WTC11 (cell line): ENCODE data around the gene AKT1S1. TPM values are rescaled to one million over a fixed set of nuclear protein-coding genes. Genes with fewer than 3 reads are reported as not detected.

Source experiments
- ATAC-seq: fragments of 200-7000 bp; cut with Tn5 transposase; 2 replicates; pipeline ENCODE4 v1.10.0; 2021; ENCODE audit warnings: mild to moderate bottlenecking, moderate library complexity
- CTCF ChIA-PET: fragments of 300-600 bp; sonication (Branson Sonifier 250); formaldehyde crosslinking; loops from one replicate; lab custom pipeline; 2021; ENCODE audit warnings: antibody characterized with exemption; lab: Charles Lee
- POLR2A ChIA-PET: fragments of 350-600 bp; sonication (Branson Sonifier 250); formaldehyde crosslinking; loops from one replicate; lab custom pipeline; 2021; ENCODE audit warnings: antibody characterized with exemption; lab: Charles Lee
- DNase-seq: peaks from one replicate; pipeline ENCODE4 v3.0.0; 2021; ENCODE audit warnings: low spot score
- H3K27ac Mint-ChIP-seq: 2 replicates; pipeline ENCODE4 v1.8.0; 2021; ENCODE audit warnings: mixed read lengths
- H3K27me3 Mint-ChIP-seq: 2 replicates; pipeline ENCODE4 v1.8.0; 2021; ENCODE audit warnings: low read depth, mild to moderate bottlenecking, moderate library complexity, mixed read lengths
- H3K36me3 Mint-ChIP-seq: 2 replicates; pipeline ENCODE4 v1.8.0; 2021; ENCODE audit warnings: mixed read lengths
- H3K4me1 Mint-ChIP-seq: 2 replicates; pipeline ENCODE4 v1.8.0; 2022; ENCODE audit warnings: mixed read lengths
- H3K4me3 Mint-ChIP-seq: 2 replicates; pipeline ENCODE4 v1.8.0; 2021; ENCODE audit warnings: mild to moderate bottlenecking, moderate library complexity, mixed read lengths
- H3K9me3 Mint-ChIP-seq: 2 replicates; pipeline ENCODE4 v1.8.0; 2021; ENCODE audit warnings: mixed read lengths
- AR ChIP-seq: fragments of 250-450 bp; sonication (Bioruptor Pico); IDR thresholded peaks from 2 replicates; pipeline ENCODE4 v1.9.0; 2021; ENCODE audit warnings: mild to moderate bottlenecking
- ATF1 ChIP-seq: sonication (generic); formaldehyde crosslinking; IDR thresholded peaks from 2 replicates; pipeline ENCODE4 v1.8.1; 2023; ENCODE audit warnings: mild to moderate bottlenecking, moderate library complexity, missing genetic modification reagents
- CTCF ChIP-seq: fragments of 200-600 bp; IDR thresholded peaks from 2 replicates; pipeline ENCODE4 v1.8.0; 2022; ENCODE audit warnings: antibody characterized with exemption
- FOXJ3 ChIP-seq: sonication (generic); formaldehyde crosslinking; IDR thresholded peaks from 2 replicates; pipeline ENCODE4 v1.9.0; 2021; ENCODE audit warnings: missing genetic modification reagents, mild to moderate bottlenecking, borderline replicate concordance
- FOXK1 ChIP-seq: sonication (generic); formaldehyde crosslinking; IDR thresholded peaks from 2 replicates; pipeline ENCODE4 v1.8.0; 2022; ENCODE audit warnings: mild to moderate bottlenecking, moderate library complexity, missing genetic modification reagents
- KAT7 ChIP-seq: sonication (generic); formaldehyde crosslinking; IDR thresholded peaks from 2 replicates; pipeline ENCODE4 v1.8.1; 2023; ENCODE audit warnings: missing genetic modification reagents, mild to moderate bottlenecking, borderline replicate concordance
- NFE2L1 ChIP-seq: sonication (generic); formaldehyde crosslinking; IDR thresholded peaks from 2 replicates; pipeline ENCODE4 v1.8.1; 2023; ENCODE audit warnings: missing genetic modification reagents
- NR3C1 ChIP-seq: sonication (generic); formaldehyde crosslinking; conservative IDR thresholded peaks from 2 replicates; pipeline ENCODE4 v1.8.1; 2023; ENCODE audit warnings: low read depth, mild to moderate bottlenecking, missing genetic modification reagents
- PRDM15 ChIP-seq: sonication (generic); formaldehyde crosslinking; IDR thresholded peaks from 2 replicates; pipeline ENCODE4 v1.8.0; 2022; ENCODE audit warnings: missing genetic modification reagents
- PRRX2 ChIP-seq: fragments of 250-450 bp; sonication (Bioruptor Pico); IDR thresholded peaks from 2 replicates; pipeline ENCODE4 v1.8.0; 2021; ENCODE audit warnings: mild to moderate bottlenecking
- SOX15 ChIP-seq: fragments of 250-450 bp; sonication (Bioruptor Pico); IDR thresholded peaks from 2 replicates; pipeline ENCODE4 v1.9.0; 2021; ENCODE audit warnings: mild to moderate bottlenecking
- SP1 ChIP-seq: sonication (generic); formaldehyde crosslinking; conservative IDR thresholded peaks from 2 replicates; pipeline ENCODE4 v1.8.1; 2022; ENCODE audit warnings: missing genetic modification reagents
- TP53 ChIP-seq: sonication (generic); formaldehyde crosslinking; IDR thresholded peaks from 2 replicates; pipeline ENCODE4 v1.8.1; 2023; ENCODE audit warnings: mild to moderate bottlenecking, missing genetic modification reagents
- ZBTB21 ChIP-seq: sonication (generic); formaldehyde crosslinking; IDR thresholded peaks from 2 replicates; pipeline ENCODE4 v1.8.1; 2023; ENCODE audit warnings: mild to moderate bottlenecking, missing genetic modification reagents, borderline replicate concordance
- ZNF121 ChIP-seq: sonication (generic); formaldehyde crosslinking; IDR thresholded peaks from 2 replicates; pipeline ENCODE4 v1.8.0; 2023; ENCODE audit warnings: missing genetic modification reagents
- ZNF263 ChIP-seq: sonication (generic); formaldehyde crosslinking; IDR thresholded peaks from 2 replicates; pipeline ENCODE4 v1.8.1; 2022; ENCODE audit warnings: low read depth, mild to moderate bottlenecking, moderate library complexity, missing genetic modification reagents
- ZNF423 ChIP-seq: fragments of 250-450 bp; sonication (Bioruptor Pico); IDR thresholded peaks from 2 replicates; pipeline ENCODE4 v2.1.2; 2022; ENCODE audit warnings: mild to moderate bottlenecking, moderate library complexity
- ZNF512 ChIP-seq: sonication (generic); formaldehyde crosslinking; IDR thresholded peaks from 2 replicates; pipeline ENCODE4 v1.8.1; 2022; ENCODE audit warnings: missing genetic modification reagents, borderline replicate concordance
- total RNA-seq: library from RNA; stranded (reverse); gene quantifications from 3 replicates; pipeline ENCODE4 v1.2.3, GENCODE V29; 2021

AKT1S1 gene
- total RNA-seq, 1 experiment from 2014 or later = 47.8 TPM

DNA sequence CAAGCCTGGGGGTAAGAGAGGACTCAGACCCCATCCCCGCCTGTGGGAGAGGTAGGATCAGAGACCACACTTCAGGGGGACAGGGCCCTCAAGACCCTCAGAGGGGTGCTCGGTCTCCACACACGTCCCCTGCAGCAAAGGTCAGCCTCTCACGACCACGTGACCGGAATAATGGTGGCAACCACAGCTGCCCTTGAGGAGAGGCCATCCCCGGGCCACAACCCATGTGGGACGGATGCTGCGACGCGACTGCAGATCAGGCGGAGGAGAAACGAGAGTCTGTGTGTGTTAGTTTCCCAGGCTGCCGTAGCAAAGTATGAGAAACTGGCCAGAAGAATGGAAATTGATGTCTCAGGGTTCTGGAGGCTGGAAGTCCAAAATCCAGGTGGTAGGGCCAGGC lies 50.1 kb downstream of the AKT1S1 start:
- Mint-ChIP-seq H3K36me3 (peaks cover 6% of the 10 kb centered on the region; the same call in 1 of the 2 replicates), H3K4me1 (no peaks in the 10 kb centered on the region), H3K9me3 (no peaks in the 10 kb centered on the region)
- no peak for ATAC-seq
- ChIA-PET CTCF (no interaction called here), POLR2A (no interaction called here)
- DNase-seq = no peak
- TF ChIP-seq NFE2L1 (CRISPR knock-in tag) (no peak), PRDM15 (CRISPR knock-in tag) (no peak), SOX15 (CRISPR knock-in tag) (no peak), KAT7 (CRISPR knock-in tag) (no peak), CTCF (no peak), SP1 (CRISPR knock-in tag) (no peak), FOXJ3 (no peak)
- TF ChIP-seq, all 79 proteins: peak for 0
- no peak overlapping the region for H3K4me3 Mint-ChIP-seq
- H3K27ac Mint-ChIP-seq = peak overlapping the region; percentile 84
- no peaks in the 10 kb centered on the region for H3K27me3 Mint-ChIP-seq

GRCh38 chr19:49824662-49825061 lies 52.5 kb downstream of the AKT1S1 start:
- H3K27ac Mint-ChIP-seq = no peak overlapping the region
- no peak for ATAC-seq
- no peaks in the 10 kb centered on the region for H3K4me1 Mint-ChIP-seq
- POLR2A ChIA-PET = no interaction called here
- no peak overlapping the region for H3K4me3 Mint-ChIP-seq
- H3K36me3 Mint-ChIP-seq = peaks cover 12% of the 10 kb centered on the region
- CTCF ChIA-PET = no interaction called here
- DNase-seq = no peak
- H3K27me3 Mint-ChIP-seq = no peaks in the 10 kb centered on the region
- TF ChIP-seq ZNF263 (CRISPR knock-in tag) (no peak), ZBTB21 (CRISPR knock-in tag) (no peak), ZNF423 (no peak), PRRX2 (no peak), ZNF121 (CRISPR knock-in tag) (no peak), TP53 (CRISPR knock-in tag) (no peak), AR (no peak), FOXK1 (no peak), ZNF512 (no peak), ATF1 (CRISPR knock-in tag) (no peak), NR3C1 (CRISPR knock-in tag) (no peak)
- H3K9me3 Mint-ChIP-seq = no peaks in the 10 kb centered on the region
